WERI-Rb-1 (cell line): ENCODE data around the gene RGL2.
"Not testable (repeated sequence)": the region's sequence is repeated elsewhere in the genome, so short reads cannot be mapped to it uniquely, and the experiment has no call there.

Experiments used
- DNase-seq: peaks from one replicate; pipeline ENCODE4 v3.0.0-alpha.2; 2020
- H3K27ac ChIP-seq: fragments of 250-450 bp; sonication (Bioruptor Pico); 2 replicates; pipeline ENCODE4 v1.5.1; 2020; ENCODE audit warnings: mild to moderate bottlenecking, moderate library complexity
- H3K27me3 ChIP-seq: fragments of 250-450 bp; sonication (Bioruptor Pico); 2 replicates; pipeline ENCODE4 v1.5.1; 2021; ENCODE audit warnings: mild to moderate bottlenecking, low read depth, moderate library complexity; ENCODE audit not compliant: insufficient read depth, severe bottlenecking
- H3K36me3 ChIP-seq: fragments of 250-450 bp; sonication (Bioruptor Pico); 2 replicates; pipeline ENCODE4 v1.5.1; 2020; ENCODE audit warnings: mild to moderate bottlenecking, moderate library complexity
- H3K4me3 ChIP-seq: 2 replicates; pipeline ENCODE4 v1.5.1; 2011; ENCODE audit warnings: low read depth, mild to moderate bottlenecking, control low read depth, low read length
- H3K9me3 ChIP-seq: fragments of 250-450 bp; sonication (Bioruptor Pico); 2 replicates; pipeline ENCODE4 v1.5.1; 2021; ENCODE audit warnings: mild to moderate bottlenecking, moderate library complexity; ENCODE audit not compliant: severe bottlenecking
- CTCF ChIP-seq: IDR thresholded peaks from 2 replicates; pipeline ENCODE4 v1.5.1; 2011; ENCODE audit warnings: low read depth, mild to moderate bottlenecking, control low read depth, inconsistent platforms, low read length

The RGL2 gene, protein sequence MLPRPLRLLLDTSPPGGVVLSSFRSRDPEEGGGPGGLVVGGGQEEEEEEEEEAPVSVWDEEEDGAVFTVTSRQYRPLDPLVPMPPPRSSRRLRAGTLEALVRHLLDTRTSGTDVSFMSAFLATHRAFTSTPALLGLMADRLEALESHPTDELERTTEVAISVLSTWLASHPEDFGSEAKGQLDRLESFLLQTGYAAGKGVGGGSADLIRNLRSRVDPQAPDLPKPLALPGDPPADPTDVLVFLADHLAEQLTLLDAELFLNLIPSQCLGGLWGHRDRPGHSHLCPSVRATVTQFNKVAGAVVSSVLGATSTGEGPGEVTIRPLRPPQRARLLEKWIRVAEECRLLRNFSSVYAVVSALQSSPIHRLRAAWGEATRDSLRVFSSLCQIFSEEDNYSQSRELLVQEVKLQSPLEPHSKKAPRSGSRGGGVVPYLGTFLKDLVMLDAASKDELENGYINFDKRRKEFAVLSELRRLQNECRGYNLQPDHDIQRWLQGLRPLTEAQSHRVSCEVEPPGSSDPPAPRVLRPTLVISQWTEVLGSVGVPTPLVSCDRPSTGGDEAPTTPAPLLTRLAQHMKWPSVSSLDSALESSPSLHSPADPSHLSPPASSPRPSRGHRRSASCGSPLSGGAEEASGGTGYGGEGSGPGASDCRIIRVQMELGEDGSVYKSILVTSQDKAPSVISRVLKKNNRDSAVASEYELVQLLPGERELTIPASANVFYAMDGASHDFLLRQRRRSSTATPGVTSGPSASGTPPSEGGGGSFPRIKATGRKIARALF

DNA sequence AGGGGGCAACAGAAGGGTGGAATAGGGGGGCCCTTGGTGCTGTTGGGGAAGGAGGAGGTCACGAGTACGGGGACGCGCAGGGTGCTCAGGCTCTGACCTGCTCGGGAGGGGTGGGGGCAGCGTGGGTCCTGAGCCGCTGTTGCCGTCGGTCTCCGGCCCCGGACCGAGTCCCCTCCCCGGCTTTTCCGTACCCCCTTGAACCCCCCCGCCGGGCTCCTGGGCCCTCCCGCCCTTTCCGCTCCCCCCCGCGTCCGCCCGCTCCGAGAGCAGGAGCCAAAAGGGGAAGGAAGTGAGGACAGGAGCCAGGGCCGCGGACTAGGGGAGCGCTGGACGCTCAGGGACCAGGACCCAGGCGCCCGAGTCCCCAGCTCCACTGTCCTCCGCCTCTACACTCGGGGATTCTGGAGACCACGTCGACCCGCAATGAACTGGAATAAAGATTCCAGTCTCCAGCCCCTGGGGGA is at the start of gene RGL2:
Gene RGL2, minus strand, starts transcription at position 170 of the 464 bp plus-strand sequence. CDS start 332 bp downstream, outside the sequence.
- Histone ChIP-seq H3K27ac (peak within 1 kb of the TSS; percentile 87), H3K27me3 (no peaks in the 10 kb centered on the region), H3K9me3 (no peaks in the 10 kb centered on the region), H3K36me3 (peaks cover 31% of the 10 kb centered on the region), H3K4me3 (peak within 1 kb of the TSS; percentile 71)
- DNase-seq = peak; percentile 79
- no peak for TF ChIP-seq CTCF

GRCh38 chr6:33347816-33348215 is 49.1 kb upstream of the RGL2 start:
- DNase-seq = no peak
- Histone ChIP-seq H3K27ac (no peak overlapping the region), H3K4me3 (no peak overlapping the region), H3K27me3 (no peaks in the 10 kb centered on the region), H3K36me3 (no peaks in the 10 kb centered on the region), H3K9me3 (no peaks in the 10 kb centered on the region)
- TF ChIP-seq CTCF = no peak

- H3K27me3 ChIP-seq, H3K9me3 ChIP-seq, H3K4me3 ChIP-seq, H3K36me3 ChIP-seq, H3K27ac ChIP-seq, DNase-seq: not testable (repeated sequence)
These were observed 48.2 kb upstream of the RGL2 start for GRCh38 chr6:33346972-33347371.

GRCh38 chr6:33344701-33345697 is 46.3 kb upstream of the RGL2 start:
- peak; percentile 78 for TF ChIP-seq CTCF
- Histone ChIP-seq H3K4me3 (no peak overlapping the region), H3K36me3 (no peaks in the 10 kb centered on the region), H3K27ac (no peak overlapping the region), H3K27me3 (no peaks in the 10 kb centered on the region), H3K9me3 (no peaks in the 10 kb centered on the region)
- DNase-seq = peak; percentile 80

- TF ChIP-seq CTCF = no peak
These were observed 45.3 kb upstream of the RGL2 start for GRCh38 chr6:33343953-33344611.

GRCh38 chr6:33343606-33343952 is 44.8 kb upstream of the RGL2 start:
- not testable (repeated sequence) for H3K27me3 ChIP-seq, H3K4me3 ChIP-seq, H3K36me3 ChIP-seq, H3K9me3 ChIP-seq, H3K27ac ChIP-seq, DNase-seq

More at GRCh38 chr6:33343953-33344611, 45.3 kb upstream of the RGL2 start:
- H3K27ac ChIP-seq = no peak overlapping the region
- H3K36me3 ChIP-seq = no peaks in the 10 kb centered on the region
- no peak for DNase-seq
- H3K4me3 ChIP-seq = no peak overlapping the region
- no peaks in the 10 kb centered on the region for H3K27me3 ChIP-seq
- no peaks in the 10 kb centered on the region for H3K9me3 ChIP-seq
